Stimulated activated CD8-positive, alpha-beta memory T cell treated with anti-CD3 and anti-CD28 coated beads, Interleukin-4, amount 100 ng/mL, for 4 hours (primary cell): ENCODE measurements around the gene HBG2.
"Not testable (repeated sequence)": the region's sequence is repeated elsewhere in the genome, so short reads cannot be mapped to it uniquely, and the experiment has no call there.

ENCODE experiments used
- DNase-seq, 2 donors: peaks; one replicate each; pipeline ENCODE4 v3.0.0-alpha.2; 2020; ENCODE audit warnings: low read depth in 2 of 2, low spot score in 1 of 2

Gene HBG2

DNA sequence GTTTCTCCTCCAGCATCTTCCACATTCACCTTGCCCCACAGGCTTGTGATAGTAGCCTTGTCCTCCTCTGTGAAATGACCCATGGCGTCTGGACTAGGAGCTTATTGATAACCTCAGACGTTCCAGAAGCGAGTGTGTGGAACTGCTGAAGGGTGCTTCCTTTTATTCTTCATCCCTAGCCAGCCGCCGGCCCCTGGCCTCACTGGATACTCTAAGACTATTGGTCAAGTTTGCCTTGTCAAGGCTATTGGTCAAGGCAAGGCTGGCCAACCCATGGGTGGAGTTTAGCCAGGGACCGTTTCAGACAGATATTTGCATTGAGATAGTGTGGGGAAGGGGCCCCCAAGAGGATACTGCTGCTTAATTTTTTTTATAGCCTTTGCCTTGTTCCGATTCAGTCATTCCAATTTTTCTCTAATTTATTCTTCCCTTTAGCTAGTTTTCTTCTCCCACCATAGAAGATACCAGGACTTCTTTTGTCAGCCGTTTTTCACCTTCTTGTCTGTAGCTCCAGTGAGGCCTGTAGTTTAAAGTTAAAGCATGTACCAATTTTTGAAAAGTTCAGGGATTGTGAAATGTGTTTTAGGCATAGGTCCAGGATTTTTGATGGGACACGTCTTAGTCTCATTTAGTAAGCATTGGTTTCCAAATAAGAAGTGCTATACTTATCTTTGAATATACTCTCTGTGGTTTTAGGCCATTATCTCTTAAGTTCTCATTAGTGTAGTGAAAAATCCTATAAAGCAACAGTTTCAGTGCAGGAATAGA is at the start of gene HBG2:
TSS of gene HBG2 (minus strand) at position 136 of the 768 bp plus-strand sequence. CDS start at position 83, 53 bp downstream.
- not testable (repeated sequence) for DNase-seq

DNA sequence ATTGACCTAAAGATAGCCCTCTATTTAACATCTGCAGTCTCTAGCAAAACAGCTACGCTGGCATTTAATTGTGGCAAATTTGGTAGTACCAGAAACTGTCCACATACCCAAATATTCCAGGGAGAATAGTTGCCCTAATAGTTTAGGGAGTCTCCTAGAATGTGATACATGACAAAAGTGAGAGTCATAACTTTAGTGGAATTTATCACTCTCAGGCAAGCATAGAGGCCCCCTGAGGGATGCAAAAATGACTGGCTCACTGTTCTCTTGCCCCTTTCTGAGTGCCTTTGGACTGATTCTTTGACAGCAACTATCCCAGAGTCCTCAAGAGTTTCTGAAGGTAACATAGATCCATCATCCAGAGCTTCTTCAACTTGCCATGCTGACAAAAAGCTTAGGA is 49.5 kb upstream of the HBG2 start:
- DNase-seq: no peak

DNA sequence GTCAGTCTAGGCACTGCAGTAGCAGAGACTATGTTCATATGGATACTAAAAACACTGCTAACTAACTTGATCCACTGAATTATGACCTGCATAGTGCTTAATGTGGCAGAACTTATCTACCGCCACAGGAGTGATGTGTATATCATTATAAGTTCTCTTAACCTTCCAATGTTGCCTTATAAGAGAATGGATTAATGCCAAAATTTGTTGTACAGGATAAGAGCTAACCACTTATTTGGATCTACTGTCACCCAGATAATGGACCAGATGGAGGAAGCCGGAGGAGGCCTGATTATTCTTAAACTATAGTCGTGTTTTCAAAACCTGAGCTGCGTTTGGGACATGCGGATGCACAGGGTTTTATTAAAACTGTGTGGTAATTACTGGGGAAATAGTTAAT is 49.0 kb upstream of the HBG2 start:
- no peak for DNase-seq

DNA sequence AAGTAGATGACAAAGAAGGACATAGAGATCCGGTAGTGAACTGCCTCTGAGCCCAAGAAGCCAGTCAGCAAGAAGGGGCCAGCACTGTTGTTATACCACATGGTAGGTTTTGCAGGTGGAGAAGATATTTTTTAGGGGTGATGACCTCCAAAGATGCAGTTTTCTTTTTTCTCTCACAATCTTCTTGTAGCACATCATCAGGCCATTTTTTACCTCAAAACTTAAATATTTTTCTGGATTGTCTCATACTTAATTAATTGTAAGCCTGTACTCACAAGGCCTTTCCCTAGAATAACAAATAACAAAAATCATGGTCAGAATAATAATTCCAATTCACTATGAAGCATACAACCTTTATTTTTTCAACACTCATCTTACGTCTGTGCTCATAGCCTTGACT is 47.3 kb upstream of the HBG2 start, which contains the start of gene OR51B4:
TSS of gene OR51B4 (minus strand) at position 101 of the 400 bp plus-strand sequence. CDS start at position 101, 0 bp downstream.
- DNase-seq: no peak

DNA sequence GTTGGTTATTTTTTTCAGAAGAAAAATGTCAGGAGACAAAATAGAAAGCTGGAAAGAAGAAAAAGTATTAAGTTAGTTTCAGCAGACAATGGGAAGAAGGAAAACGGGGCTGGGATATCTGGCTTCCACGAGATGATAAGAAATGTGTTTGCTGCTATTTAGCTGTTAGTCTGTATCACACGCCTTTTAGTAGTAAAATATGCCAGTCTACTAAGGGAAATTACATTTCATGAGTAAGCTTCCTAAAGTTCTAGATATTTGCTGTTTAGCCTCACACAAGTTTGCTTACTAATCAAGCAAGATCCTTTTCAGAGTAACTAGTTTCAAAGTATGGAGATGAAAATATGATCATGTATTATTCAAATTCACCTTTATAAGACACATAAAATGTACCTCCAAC is 45.7 kb upstream of the HBG2 start:
- DNase-seq: no peak

DNA sequence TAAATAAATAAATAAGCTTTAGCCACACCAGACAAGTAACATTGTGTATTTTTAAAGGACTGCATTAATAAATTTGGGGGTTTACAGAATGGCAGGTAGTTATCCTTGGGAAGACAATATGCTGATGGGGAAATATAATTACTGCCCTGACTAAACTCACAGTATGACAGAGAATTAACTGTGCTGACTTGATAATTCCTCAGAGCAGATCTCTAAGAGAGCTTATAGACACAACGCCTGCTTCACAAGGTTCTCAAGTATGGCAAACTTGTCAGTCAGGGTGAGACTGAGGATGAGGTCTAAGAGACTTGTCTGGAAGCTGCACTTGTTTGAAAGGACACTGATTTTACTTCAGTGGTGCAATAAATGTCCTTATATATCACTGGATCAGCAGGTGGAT is 43.9 kb upstream of the HBG2 start:
- no peak for DNase-seq

DNA sequence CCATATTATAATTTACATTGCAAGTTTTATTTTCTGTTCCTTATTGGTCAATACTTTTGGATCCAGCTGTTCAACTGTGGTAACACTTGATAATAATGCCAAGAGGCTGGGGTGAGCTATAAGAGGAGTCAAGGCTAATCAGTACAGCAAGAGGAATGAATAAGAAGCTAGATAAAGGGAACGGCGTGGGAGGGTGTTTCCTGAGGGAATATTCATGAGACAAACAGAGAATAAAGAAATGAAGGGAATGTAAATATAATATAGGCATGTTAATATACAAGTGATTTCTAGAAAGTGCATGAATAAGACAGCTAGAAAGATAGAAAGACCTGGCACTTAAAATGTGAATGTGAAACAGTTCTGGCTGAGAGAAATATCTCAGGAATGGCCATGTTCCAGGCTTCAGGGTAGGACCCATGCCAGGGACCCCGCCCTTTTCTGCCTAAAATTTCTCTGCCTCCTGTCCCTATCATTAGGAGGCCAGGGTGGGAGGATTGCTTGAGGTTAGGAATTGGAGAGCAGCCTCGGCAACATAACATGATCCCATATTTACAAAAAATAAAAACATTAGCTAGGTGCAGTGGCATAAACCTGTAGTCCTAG is 43.2 kb upstream of the HBG2 start:
- no peak for DNase-seq

DNA sequence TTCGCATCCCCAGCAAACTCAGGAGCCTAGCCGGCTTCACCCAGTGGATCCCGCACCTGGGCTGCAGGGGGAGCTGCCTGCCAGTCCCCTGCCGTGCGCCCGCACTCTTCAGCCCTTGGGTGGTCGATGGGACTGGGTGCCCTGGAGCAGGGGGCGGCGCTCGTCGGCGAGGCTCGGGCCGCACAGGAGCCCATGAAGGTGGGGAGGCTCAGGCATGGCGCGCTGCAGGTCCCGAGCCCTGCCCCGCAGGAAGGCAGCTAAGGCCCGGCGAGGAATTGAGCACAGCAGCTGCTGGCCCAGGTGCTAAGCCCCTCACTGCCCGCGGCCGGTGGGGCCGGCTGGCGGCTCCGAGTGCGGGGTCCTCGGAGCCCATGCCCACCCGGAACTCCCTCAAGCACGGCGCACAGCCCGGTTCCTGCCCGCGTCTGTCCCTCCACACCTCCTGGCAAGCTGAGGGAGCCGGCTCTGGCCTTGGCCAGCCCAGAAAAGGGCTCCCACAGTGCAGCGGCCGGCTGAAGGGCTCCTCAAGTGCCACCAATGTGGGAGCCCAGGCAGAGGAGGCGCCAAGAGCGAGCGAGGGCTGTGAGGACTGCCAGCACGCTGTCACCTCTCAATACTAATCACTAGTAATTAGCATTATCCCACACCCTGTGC is 39.9 kb upstream of the HBG2 start:
- DNase-seq: not testable (repeated sequence)

DNA sequence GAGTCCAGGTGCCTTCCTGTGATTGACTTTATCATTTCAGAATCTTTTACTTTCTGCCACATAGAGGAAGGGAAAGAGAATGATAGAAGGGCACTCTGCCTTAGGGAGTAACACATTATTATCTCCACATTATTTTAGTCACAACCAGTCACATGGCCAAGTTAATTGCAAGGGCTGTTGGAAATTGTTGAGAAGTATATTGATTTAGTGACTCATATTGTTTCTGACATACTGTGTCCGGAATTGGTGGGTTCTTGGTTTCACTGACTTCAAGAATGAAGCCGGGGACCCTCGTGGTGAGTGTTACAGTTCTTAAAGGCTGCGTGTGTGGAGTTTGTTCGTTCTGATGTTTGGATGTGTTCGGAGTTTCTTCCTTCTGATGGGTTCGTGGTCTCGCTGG is 38.4 kb upstream of the HBG2 start:
- DNase-seq: no peak

DNA sequence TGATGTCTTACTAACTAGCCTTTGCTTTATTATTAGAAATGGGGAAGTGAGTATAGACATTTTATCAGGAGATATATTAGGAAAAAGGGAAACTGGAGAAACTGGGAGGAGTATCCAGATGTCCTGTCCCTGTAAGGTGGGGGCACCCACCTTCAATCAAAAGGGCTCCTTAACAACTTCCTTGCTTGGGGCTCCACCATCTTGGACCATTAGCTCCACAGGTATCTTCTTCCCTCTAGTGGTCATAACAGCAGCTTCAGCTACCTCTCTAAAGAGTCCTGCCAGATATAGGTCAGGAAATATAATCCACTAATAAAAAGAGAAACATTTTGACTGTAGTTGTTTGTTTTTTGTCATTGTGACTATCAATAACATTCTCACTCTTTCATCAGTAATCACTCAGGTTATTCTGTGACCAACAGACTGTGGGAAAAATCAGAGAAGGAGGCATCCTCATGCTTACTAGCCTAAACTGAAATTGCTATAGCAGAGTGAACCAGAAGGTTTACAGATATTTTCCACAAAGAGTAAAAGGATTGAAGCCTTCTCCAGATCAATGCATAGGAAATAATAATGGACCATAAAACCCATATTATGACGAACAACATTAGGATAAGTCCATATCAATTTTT is 36.7 kb upstream of the HBG2 start:
- no peak for DNase-seq

DNA sequence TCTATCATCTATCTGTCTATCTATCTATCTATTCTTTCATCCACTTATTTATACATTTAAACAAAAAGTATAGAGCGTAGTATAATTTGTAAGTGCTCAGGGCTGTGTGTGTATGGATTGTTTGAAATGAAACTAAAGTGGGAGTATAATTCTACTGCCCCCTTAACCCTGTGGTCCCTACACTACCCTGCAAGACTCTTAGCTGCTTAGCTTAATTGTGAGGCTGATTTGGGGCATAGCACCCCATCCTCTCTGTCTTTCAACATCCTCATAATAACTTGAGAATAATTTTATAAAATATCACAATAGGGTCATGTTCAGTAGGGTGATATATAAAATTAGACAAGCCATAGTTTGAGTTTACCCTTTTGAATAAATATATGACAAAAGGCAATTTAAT is 35.5 kb upstream of the HBG2 start:
- no peak for DNase-seq

DNA sequence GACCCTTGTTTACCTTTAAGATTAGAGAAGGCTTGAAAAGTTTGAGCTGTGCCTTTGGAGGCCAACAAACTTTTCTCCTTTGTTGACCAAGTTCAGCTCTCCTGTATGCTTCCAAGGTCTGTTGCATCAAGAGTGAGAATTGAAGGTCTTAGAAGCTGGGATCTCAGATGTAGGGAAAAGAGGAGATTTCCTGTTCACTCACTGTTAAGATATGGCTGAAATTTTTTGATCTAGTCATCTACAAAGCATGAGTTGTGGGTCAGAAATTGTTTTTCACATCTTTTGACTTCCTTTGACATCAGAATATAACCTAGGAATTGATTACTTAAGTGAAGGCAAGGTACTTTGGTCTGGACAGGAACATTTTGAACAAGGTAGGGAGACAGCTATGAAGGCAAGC is 35.1 kb upstream of the HBG2 start:
- DNase-seq: no peak

DNA sequence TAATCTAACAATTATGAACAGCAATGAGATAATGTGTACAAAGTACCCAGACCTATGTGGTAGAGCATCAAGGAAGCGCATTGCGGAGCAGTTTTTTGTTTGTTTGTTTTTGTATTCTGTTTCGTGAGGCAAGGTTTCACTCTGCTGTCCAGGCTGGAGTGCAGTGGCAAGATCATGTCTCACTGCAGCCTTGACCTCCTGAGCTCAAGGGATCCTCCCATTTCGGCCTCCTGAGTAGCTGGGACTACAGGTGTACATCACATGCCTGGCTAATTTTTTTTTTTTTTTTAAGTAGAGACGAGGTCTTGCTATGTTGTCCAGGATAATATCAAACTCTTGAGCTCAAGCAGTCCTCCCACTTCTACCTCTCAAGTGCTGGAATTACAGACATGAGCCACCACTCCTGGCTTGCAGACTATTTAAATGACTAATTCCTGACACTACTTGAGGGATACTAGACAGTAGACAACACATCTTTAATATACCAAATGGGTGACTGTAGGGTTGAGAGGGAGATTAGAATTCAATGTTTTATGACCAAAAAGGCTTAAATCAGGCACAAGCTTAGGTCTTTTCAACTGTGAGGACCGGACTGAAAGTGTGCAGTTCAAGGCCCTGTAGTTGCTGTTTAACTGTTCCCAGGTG is 34.4 kb upstream of the HBG2 start:
- no peak for DNase-seq

DNA sequence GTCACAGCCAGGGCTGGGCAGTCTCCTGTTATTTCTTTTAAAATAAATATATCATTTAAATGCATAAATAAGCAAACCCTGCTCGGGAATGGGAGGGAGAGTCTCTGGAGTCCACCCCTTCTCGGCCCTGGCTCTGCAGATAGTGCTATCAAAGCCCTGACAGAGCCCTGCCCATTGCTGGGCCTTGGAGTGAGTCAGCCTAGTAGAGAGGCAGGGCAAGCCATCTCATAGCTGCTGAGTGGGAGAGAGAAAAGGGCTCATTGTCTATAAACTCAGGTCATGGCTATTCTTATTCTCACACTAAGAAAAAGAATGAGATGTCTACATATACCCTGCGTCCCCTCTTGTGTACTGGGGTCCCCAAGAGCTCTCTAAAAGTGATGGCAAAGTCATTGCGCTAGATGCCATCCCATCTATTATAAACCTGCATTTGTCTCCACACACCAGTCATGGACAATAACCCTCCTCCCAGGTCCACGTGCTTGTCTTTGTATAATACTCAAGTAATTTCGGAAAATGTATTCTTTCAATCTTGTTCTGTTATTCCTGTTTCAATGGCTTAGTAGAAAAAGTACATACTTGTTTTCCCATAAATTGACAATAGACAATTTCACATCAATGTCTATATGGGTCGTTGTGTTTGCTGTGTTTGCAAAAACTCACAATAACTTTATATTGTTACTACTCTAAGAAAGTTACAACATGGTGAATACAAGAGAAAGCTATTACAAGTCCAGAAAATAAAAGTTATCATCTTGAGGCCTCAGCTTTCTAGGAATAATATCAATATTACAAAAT is 33.7 kb upstream of the HBG2 start:
- DNase-seq: no peak

DNA sequence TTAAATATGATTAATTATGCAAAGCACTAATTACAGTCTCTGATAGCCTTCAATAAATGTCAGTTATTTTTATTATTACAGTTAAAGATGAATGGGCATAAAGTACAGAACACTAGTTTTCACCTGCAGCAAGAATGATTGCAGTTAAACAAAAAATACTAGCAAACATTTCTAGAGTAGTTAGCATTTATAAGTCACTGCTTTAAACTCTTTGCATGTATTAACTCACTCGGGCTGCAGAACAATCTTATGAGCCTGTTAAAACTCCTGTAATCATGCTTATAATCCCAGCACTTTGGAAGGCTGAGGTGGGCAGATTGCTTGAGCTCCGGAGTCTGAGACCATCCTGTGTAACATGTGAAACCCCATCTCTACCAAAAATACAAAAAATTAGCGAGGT is 32.3 kb upstream of the HBG2 start:
- DNase-seq: no peak

DNA sequence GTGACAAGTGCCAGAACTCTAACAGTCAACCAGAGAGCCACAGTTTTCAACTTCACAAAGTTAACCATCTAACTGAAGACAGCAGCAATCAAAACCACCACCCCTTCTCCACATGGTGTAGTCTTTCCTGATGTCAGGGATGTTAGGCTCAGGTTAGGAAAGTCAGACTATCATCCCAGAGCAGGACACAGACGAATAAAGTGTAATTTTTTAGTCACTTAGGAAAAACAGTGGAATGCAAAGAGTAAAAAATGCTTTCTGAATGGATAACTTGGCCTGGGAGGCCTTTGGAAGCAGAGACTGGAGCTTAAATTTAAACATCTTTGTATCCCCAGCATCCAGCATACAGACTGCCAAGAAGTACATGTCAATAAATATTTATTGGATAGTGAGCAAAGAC is 31.8 kb upstream of the HBG2 start:
- DNase-seq: no peak

DNA sequence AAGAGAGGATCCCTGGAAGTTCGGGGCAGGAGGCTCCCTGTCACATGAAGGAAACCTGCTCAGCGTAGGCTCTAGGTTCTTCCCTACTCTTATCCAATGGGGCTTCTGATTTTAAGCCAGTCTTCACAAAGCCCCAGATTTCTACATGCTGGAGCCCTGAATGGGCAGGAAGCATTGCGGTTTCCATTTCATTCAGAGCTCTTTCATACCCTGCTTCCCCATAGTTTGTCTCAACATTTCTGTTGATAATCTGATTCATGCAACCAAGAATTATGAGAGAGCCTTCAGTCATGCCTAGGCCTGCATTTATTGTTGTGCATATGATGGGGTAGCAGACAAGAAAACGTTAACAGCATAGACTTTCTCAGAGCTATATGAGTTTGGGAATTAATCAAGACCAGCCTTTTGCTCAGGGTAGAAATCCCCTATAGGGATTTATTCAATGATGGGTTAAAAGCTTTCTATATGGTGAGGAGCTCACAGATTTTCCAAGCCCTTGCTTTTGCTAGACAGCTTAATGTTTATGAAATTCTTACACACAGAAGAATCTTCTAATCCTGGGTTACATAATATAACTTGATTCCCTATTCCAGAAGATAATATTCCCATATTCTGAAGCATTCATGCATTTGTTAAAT is 31.2 kb upstream of the HBG2 start:
- DNase-seq: no peak

DNA sequence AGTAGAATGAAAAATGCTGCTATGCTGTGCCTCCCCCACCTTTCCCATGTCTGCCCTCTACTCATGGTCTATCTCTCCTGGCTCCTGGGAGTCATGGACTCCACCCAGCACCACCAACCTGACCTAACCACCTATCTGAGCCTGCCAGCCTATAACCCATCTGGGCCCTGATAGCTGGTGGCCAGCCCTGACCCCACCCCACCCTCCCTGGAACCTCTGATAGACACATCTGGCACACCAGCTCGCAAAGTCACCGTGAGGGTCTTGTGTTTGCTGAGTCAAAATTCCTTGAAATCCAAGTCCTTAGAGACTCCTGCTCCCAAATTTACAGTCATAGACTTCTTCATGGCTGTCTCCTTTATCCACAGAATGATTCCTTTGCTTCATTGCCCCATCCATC is 30.1 kb upstream of the HBG2 start:
- no peak for DNase-seq

DNA sequence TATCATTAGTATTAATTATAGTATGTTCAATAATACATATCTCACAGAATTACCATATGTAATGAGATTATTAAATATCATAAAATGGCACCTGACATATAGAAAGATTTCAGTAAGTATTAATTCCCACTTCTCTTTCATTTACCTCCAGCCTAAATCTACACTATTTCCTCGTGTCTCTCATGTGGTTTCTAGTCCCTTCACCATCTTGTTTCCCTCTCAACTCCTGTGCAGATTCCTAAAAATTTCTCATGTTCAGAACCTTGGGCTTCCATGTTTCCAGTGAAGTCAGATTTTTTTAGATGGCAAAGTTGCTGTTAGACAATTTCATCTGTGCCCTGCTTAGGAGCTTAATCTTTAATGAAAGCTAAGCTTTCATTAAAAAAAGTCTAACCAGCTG is 29.3 kb upstream of the HBG2 start:
- no peak for DNase-seq

DNA sequence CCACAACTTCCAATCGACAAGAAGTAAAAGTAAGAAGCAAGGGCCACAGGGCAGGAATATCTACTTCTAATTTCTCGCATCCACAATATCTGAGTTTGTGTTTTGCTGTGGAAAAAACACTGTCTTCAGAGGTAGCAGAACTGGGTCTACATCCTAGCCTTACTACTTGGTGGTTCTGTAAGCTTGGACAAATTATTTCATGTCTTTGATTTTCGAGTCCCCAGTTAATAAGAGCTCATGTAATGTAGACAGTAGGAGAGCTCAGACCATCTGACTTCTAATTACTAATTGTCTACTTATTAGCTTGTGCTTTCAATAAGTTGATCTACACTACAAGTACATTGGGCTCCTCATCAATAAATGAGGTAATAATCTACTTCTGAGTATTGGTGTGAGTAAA is 28.5 kb upstream of the HBG2 start:
- DNase-seq: no peak
